Right lobe of liver (tissue), 4 donors: Measurements from ENCODE around the gene CNTD1.

Source experiments
- POLR2A ChIP-seq: fragments of 450-650 bp; IDR thresholded peaks from one replicate; pipeline ENCODE4 v1.6.1; 2017; ENCODE audit warnings: antibody characterized with exemption, mild to moderate bottlenecking
- TF ChIP-seq, protein P1 (sequence below), 4 donors: fragments of 200-600 bp in 3 of 4; fragments of 450-650 bp in 1 of 4; IDR thresholded peaks; one replicate each; pipeline versions ENCODE4 v1.5.1 to v1.8.0; 2016 to 2022; ENCODE audit warnings: antibody characterized with exemption in 4 of 4, mild to moderate bottlenecking in 2 of 4
- donor health status: DM: no; HTN: no; CAD: no.
- donor health status: DM: no; HTN: no; CAD: no.
- donor health status: DM: no; HTN: yes; CAD: no.

DNA sequence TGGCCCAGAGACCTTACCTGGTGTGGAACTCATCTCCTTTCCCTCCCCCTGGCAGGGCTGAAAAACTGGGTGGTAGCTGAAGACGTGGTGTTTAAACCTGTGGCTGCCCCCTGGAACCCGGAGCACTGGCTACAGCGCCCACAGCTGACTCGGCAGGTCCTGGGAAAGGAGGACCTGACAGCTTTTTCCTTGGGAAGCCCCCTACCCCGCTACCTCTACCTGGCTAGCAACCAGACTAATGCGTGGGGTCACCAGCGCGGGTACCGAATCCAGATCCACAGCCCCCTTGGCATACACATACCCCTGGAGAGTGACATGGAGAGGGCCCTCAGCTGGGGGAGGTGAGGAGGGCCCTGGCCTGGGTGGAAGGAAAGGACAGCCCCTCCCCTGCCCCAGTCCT, 50.4 kb downstream of the CNTD1 start:
- TF ChIP-seq, protein P1, sequence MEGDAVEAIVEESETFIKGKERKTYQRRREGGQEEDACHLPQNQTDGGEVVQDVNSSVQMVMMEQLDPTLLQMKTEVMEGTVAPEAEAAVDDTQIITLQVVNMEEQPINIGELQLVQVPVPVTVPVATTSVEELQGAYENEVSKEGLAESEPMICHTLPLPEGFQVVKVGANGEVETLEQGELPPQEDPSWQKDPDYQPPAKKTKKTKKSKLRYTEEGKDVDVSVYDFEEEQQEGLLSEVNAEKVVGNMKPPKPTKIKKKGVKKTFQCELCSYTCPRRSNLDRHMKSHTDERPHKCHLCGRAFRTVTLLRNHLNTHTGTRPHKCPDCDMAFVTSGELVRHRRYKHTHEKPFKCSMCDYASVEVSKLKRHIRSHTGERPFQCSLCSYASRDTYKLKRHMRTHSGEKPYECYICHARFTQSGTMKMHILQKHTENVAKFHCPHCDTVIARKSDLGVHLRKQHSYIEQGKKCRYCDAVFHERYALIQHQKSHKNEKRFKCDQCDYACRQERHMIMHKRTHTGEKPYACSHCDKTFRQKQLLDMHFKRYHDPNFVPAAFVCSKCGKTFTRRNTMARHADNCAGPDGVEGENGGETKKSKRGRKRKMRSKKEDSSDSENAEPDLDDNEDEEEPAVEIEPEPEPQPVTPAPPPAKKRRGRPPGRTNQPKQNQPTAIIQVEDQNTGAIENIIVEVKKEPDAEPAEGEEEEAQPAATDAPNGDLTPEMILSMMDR (IDR thresholded peaks at IDR 0.05) = no peak
- TF ChIP-seq POLR2A = no peak
